ENCODE results near the gene DDX42. TPM values are rescaled to one million over a fixed set of nuclear protein-coding genes. Genes with fewer than 3 reads are reported as not detected.
"Not testable (repeated sequence)": the region's sequence is repeated elsewhere in the genome, so short reads cannot be mapped to it uniquely, and the experiment has no call there.

Gene DDX42
- total RNA-seq, 1 donor from 2014 or later, result 104 TPM

DNA sequence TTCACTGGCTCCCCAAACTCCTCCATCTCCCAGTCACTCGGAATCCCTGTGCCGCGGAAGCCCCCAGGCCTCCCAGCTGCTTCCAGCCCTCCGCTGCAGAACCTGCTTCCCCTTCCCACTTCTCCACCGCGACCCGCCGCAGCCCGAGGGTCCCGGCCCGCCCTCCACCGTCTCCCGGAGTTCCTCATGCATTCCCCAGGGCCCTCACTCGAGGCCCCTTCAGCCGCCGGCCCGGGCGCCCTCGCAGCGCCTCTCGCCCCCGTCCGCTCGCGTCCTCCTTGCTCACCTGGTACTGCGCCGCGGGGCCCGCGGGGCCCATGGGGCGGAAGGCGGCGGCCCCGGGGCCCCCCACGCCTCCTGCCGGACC is 68.2 kb downstream of the DDX42 start:
- DNase-seq (ENCODE audit: low spot score), result no peak
- H3K4me1 Mint-ChIP-seq, result peaks cover 26% of the 10 kb centered on the region
- peak overlapping the region; percentile 97 for H3K4me3 Mint-ChIP-seq
- peaks cover 29% of the 10 kb centered on the region for H3F3A ChIP-seq (ENCODE audit: low read depth)
- no peaks in the 10 kb centered on the region for H3K9me3 Mint-ChIP-seq
- H3K9me3 ChIP-seq (ENCODE audit: low read depth), result no peaks in the 10 kb centered on the region
- peak overlapping the region; percentile 76 for H3K27ac ChIP-seq
- H4K20me1 ChIP-seq (ENCODE audit: low read depth), result peaks cover 25% of the 10 kb centered on the region
- peaks cover 21% of the 10 kb centered on the region for H3K4me1 ChIP-seq
- H3K4me3 ChIP-seq, result peak overlapping the region; percentile 95
- peaks cover 46% of the 10 kb centered on the region for H3K79me2 ChIP-seq (ENCODE audit: low read depth)
- H3K36me3 ChIP-seq, result no peaks in the 10 kb centered on the region
- peak overlapping the region; percentile 34 for H2AFZ ChIP-seq (replicated peaks)
- no peaks in the 10 kb centered on the region for H3K27me3 Mint-ChIP-seq (ENCODE audit: insufficient read depth, low read depth)
- peaks cover 31% of the 10 kb centered on the region for H3K27me3 ChIP-seq
- H3K36me3 Mint-ChIP-seq, result peaks cover under 1% of the 10 kb centered on the region
- H3K4me2 ChIP-seq, result peak overlapping the region; percentile 99
- peak overlapping the region; percentile 69 for H3K9ac ChIP-seq
- TF ChIP-seq, protein P1, sequence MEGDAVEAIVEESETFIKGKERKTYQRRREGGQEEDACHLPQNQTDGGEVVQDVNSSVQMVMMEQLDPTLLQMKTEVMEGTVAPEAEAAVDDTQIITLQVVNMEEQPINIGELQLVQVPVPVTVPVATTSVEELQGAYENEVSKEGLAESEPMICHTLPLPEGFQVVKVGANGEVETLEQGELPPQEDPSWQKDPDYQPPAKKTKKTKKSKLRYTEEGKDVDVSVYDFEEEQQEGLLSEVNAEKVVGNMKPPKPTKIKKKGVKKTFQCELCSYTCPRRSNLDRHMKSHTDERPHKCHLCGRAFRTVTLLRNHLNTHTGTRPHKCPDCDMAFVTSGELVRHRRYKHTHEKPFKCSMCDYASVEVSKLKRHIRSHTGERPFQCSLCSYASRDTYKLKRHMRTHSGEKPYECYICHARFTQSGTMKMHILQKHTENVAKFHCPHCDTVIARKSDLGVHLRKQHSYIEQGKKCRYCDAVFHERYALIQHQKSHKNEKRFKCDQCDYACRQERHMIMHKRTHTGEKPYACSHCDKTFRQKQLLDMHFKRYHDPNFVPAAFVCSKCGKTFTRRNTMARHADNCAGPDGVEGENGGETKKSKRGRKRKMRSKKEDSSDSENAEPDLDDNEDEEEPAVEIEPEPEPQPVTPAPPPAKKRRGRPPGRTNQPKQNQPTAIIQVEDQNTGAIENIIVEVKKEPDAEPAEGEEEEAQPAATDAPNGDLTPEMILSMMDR (IDR thresholded peaks at IDR 0.05), result peak; percentile 4
- TF ChIP-seq EZH2phosphoT487 (IDR thresholded peaks at IDR 0.05), result no peak
- H3K27ac Mint-ChIP-seq, result peak overlapping the region; percentile 96

GRCh38 chr17:63842540-63843386 is 68.8 kb downstream of the DDX42 start, which contains the start of gene SMARCD2:
Gene SMARCD2, minus strand, starts transcription at chr17:63842685. Its CDS starts 11 bp downstream, at chr17:63842674.
- peak within 1 kb of the TSS; percentile 99 for H3K4me2 ChIP-seq
- peaks cover 21% of the 10 kb centered on the region for H3K4me1 ChIP-seq
- peak within 1 kb of the TSS; percentile 76 for H3K27ac ChIP-seq
- H3K4me3 ChIP-seq, result peak within 1 kb of the TSS; percentile 95
- H3K36me3 ChIP-seq, result no peaks in the 10 kb centered on the region
- no peaks in the 10 kb centered on the region for H3K9me3 Mint-ChIP-seq
- no peaks in the 10 kb centered on the region for H3K9me3 ChIP-seq (ENCODE audit: low read depth)
- no peaks in the 10 kb centered on the region for H3K36me3 Mint-ChIP-seq
- DNase-seq (ENCODE audit: low spot score), result peak; percentile 99
- peaks cover 29% of the 10 kb centered on the region for H3F3A ChIP-seq (ENCODE audit: low read depth)
- peaks cover 37% of the 10 kb centered on the region for H3K27me3 ChIP-seq
- peak within 1 kb of the TSS; percentile 58 for H2AFZ ChIP-seq (replicated peaks)
- H3K4me3 Mint-ChIP-seq, result peak within 1 kb of the TSS; percentile 97
- peaks cover 42% of the 10 kb centered on the region for H3K79me2 ChIP-seq (ENCODE audit: low read depth)
- H3K27me3 Mint-ChIP-seq (ENCODE audit: insufficient read depth, low read depth), result no peaks in the 10 kb centered on the region
- peak within 1 kb of the TSS; percentile 69 for H3K9ac ChIP-seq
- TF ChIP-seq EZH2phosphoT487 (IDR thresholded peaks at IDR 0.05), result no peak
- peak; percentile 67 for TF ChIP-seq EZH2 (IDR thresholded peaks at IDR 0.05)
- TF ChIP-seq, protein P1 (IDR thresholded peaks at IDR 0.05), result no peak
- peaks cover 26% of the 10 kb centered on the region for H3K4me1 Mint-ChIP-seq
- H3K27ac Mint-ChIP-seq, result peak within 1 kb of the TSS; percentile 96
- peaks cover 22% of the 10 kb centered on the region for H4K20me1 ChIP-seq (ENCODE audit: low read depth)

DNA sequence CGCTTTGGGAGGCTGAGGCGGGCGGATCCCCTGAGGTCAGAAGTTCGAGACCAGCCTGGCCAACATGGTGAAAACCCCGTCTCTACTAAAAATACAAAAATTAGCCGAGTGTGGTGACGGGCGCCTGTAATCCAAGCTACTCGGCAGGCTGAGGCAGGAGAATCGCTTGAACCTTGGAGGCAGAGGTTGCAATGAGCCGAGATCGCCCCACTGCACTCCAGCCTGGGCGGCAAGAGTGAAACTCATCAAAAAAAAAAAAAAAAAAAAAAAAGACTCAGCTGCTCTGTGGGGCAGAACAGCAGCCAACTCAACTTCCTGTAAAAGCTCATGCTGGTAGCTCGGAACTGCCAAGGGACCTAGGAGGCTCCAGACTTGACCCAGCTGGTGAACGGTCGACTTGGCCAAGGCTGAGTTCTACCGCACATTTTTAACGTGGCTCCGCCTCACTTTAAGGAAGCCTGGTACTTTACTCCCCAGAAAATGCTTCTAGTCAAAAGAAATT is 69.5 kb downstream of the DDX42 start:
- peaks cover 44% of the 10 kb centered on the region for H3K27me3 ChIP-seq
- not testable (repeated sequence) for H3K27ac Mint-ChIP-seq; DNase-seq (ENCODE audit: low spot score); H3K36me3 Mint-ChIP-seq; H3K9me3 Mint-ChIP-seq; H3K27ac ChIP-seq; H3K36me3 ChIP-seq; H3K27me3 Mint-ChIP-seq (ENCODE audit: insufficient read depth, low read depth); H3K9ac ChIP-seq; H3K9me3 ChIP-seq (ENCODE audit: low read depth)
- H3F3A ChIP-seq (ENCODE audit: low read depth), result peaks cover 29% of the 10 kb centered on the region
- H2AFZ ChIP-seq (replicated peaks), result peak overlapping the region; percentile 58
- H3K4me2 ChIP-seq, result peak overlapping the region; percentile 70
- H3K79me2 ChIP-seq (ENCODE audit: low read depth), result peaks cover 35% of the 10 kb centered on the region
- H3K4me1 Mint-ChIP-seq, result peaks cover 26% of the 10 kb centered on the region
- peak overlapping the region; percentile 86 for H3K4me3 Mint-ChIP-seq
- H4K20me1 ChIP-seq (ENCODE audit: low read depth), result peaks cover 19% of the 10 kb centered on the region
- H3K4me3 ChIP-seq, result peak overlapping the region; percentile 56
- peaks cover 20% of the 10 kb centered on the region for H3K4me1 ChIP-seq
